Activated CD8-positive, alpha-beta memory T cell treated with anti-CD3 and anti-CD28 coated beads for 4 hours (primary cell): ENCODE results near the gene KCNQ5.

ENCODE experiments used
- DNase-seq, 2 donors: peaks; one replicate each; pipeline ENCODE4 v3.0.0-alpha.2; 2020; ENCODE audit warnings: low read depth in 2 of 2

Gene KCNQ5

DNA sequence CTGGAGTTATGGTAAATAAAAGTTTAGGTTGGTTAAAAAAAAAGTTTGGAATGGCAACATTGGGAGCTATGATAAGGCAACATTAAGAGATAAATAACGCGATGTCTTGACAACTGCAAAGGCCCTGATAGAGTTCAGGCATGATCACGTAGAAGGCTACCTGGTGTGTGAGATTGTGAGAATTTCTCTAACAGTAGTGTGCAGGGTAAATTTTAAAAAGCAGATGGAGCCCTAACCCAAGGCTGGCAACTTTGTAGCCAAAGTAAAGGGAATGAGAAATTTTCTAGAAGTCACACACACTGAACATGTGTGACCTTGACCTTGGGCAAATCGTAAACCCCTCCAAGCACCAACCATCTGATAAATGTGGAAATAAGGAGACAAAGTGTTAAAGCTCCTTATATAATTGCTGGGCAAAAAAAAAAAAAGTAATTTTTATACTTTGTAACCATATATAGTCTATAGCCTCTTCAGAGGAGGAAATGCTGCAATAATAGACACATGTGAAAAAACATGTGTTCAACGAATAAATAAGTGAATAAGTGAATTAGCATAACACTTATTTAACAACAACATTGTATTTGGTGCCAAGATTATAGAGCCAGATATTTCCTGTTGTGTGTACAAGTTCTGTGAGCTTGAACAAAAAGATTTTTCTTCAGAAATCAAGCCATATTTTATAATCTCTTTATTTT is 18.2 kb downstream of the KCNQ5 start:
- DNase-seq = no peak

DNA sequence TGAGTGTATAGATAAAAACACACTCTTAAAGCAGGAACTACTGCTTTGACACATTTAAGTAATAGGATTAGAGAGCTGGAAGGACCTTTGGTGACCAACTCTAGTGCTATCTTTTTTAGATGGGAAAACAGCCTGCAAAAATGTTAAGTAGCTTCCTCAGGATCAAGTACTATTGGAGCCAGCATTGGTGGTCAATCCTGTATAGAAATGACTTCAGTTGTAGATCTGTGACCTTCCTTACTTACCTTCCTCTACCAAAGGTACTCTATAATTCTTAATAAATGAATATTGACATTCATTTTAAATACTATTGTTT is 18.7 kb downstream of the KCNQ5 start:
- no peak for DNase-seq

- no peak for DNase-seq
These were observed 20.6 kb downstream of the KCNQ5 start for GRCh38 chr6:72642435-72642834.

- no peak for DNase-seq
These were observed 21.4 kb downstream of the KCNQ5 start for GRCh38 chr6:72643214-72643613.

DNA sequence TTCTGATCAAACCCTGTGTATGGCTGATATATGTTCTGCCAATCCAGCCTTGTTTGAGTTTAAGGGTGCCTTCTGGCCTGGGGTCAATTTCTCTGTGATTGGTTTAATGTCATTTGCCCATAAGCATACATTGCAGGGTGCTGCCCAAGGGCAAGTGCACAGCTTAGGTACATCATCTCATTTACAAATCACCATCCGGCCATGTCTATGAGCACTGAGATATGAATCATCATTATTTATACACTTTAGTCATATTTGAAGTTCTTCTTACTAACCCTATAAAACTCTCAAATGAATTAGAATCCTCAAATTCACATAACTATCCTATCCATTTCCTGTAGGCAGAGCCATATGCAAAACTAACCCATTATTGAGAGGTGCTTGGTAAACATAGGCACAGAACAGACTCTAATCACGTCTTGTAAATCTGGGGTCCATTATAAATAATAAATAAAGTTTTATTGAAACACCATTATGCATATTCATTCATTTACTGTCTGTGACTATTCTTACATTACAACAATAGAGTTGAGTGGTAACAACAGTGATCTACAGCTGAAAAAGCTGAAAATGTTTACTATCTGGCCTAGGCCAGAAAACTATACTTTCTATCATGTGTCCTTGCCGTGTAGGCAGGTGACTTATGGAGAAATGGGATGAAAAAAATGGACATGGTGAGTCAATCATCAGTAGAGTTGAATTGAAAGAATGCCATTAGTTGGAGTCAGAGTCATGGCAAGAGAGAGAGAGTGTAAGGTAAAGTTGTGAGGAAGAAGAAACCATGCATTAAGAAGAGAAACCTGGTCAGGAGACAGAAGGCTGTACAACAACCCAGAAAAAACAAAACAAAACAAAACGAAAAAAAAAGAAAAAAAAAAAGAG is 25.0 kb downstream of the KCNQ5 start:
- no peak for DNase-seq

DNA sequence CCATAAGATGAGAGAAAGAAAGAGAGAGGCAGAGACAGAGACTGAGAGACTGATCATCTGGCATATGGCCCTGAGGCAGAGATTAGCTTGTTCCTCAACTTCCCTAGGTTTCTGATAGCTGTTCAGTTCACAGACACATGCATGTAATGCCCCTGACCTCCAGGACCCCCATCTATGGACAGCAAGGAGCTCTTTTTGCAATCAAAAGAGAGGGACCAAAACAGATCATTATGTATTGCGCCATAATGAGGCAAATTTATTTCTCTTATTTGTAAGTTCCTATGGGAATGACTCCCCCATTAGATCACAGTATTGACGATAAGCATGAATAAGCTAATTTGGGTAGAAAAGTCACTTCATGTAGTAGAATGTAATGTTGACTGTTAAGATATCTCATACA is 25.6 kb downstream of the KCNQ5 start:
- DNase-seq = no peak

GRCh38 chr6:72649032-72649984 is 27.4 kb downstream of the KCNQ5 start:
- DNase-seq = no peak

GRCh38 chr6:72650081-72650745 is 28.3 kb downstream of the KCNQ5 start:
- DNase-seq = no peak

DNA sequence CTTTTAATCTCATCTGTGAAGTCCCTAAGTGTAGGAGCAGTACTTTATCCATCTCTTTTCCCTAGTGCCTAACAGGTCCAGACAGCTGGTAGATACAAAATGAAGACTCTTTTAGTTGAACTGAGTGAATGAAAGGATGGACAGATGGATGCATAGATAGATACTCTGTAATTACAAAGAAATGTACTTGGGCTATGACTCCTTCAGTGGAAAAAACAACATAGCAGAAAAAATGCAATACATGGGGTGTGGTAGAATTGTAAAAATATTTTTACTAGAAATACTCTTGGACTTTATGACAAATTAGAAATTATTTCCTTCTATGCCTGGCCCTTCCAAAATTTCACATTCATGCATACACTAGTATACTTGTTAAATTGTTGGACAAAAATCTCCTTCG is 29.3 kb downstream of the KCNQ5 start:
- DNase-seq = no peak

GRCh38 chr6:72651967-72652956 is 30.4 kb downstream of the KCNQ5 start:
- DNase-seq = no peak

GRCh38 chr6:72653026-72653425 is 31.2 kb downstream of the KCNQ5 start:
- DNase-seq = no peak

DNA sequence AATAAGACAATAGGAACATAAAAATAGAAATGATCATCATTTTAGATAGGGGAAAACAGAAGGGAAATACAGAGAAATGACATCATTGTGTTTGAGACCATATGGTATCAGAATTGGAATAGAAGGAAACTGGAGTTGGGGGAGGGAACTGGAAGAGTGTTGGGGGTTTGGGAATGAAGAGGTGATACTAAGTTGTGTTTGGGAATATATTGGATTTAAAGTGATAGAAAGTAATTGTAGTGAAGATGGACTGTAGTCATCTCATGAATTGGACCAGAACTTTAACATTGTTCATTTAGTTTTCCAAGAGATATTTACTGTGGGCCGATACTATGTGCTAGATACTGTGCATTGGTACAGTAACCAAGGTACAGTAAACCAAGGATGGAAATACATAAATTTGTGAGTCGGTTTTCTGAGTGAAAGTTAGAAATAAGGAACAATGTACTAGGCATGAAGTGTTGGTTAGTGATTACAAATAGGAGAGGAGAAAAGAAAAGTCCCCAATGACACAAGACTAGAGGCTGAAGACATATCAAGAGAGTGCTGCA is 32.3 kb downstream of the KCNQ5 start:
- no peak for DNase-seq

DNA sequence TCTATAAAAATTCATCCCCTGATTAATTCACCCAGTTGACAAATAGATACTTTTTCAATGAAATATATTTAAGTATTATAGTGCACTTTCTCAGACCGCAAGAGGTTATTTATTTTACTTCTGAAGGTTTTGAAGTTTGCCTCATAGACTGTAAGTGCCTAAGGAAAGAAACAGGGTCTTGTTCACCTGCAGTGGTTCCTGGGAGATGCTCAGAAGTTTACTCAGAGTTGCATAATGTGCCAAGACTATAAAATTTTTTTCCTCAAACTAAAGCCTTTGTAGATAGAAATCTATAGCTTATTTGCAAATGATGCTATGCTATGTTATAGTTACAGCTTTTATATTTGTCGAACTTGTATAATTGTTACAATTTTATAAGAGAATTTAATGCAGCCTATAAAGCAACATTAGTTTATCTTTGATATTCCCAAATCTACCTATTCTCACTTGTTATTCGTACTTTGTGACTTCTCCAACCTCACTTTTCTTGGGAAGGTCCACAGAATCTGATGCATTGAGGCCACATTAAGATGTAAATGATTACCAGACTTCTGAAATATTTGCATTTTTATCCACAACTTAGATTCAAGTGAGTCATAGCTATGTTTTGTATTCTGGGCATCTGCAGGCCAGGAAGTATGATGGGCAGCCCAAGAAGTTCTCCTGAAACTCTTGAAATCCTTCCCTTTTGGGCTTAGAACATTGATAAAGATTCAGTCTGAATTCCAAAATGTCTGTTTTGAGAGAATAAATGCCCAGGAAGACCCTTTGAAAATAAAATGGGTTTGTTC is 35.7 kb downstream of the KCNQ5 start:
- DNase-seq = no peak

- no peak for DNase-seq
These were observed 37.9 kb downstream of the KCNQ5 start for GRCh38 chr6:72659754-72660153.

DNA sequence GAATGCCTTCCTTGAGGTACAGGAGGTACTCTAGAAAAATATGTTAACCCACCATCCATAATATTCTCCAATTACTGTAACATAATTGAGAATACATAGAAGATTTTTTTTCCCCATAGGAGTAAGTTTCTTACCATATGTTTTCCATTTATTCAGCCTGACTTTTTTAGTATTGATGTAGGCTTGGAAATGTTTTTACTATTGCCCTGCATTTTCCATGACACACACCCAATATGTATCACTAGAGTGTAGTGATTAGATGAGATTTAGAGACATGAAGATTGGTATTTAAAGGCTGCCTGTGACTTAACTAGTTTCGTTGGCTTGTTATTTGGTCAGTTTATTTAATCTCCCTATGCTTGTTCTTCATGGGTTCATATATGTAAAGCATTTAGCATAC is 39.5 kb downstream of the KCNQ5 start:
- DNase-seq = no peak

DNA sequence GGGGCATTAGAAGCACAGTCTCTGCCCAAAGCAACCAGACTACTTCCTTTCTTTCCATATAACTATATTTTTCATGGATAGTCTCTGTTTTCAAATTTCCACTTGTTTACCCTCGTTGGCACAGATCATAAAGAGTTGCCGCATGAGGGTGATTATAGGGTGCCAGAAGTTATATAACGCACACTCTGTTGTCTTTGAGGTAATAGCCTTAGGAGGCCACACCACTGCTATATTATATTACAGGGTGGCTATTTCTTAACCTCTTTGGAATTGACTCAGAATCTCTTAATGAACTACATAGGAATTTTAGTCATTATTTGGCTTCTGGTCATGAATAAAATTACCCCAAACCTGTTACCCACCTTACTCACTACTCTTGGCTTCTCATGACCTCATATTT is 43.7 kb downstream of the KCNQ5 start:
- no peak for DNase-seq

GRCh38 chr6:72669324-72669723 is 47.5 kb downstream of the KCNQ5 start:
- DNase-seq = no peak

GRCh38 chr6:72672906-72673305 is 51.0 kb downstream of the KCNQ5 start:
- DNase-seq = no peak

DNA sequence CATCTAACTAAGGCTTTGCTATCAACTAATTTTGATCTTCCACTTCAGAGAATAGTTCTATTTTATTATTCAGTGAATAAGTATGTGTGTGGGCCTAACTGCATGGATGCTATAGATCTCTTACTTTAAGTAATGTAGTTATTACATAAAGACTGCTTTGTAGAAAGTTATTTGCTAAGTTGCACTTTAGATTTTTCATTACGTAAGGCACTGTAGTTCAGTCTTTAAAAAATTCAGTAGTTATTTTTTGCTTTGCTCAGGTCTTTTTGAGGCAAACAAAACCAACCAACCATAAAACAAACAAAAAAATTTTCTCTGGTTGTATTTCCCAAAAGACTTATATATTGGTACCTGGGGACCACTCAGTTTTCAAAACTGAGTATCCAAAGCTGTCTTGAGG is 53.0 kb downstream of the KCNQ5 start:
- DNase-seq = no peak
